MM.1S (cell line): Measurements from ENCODE around the gene ELOF1.

Experiments
- DNase-seq: peaks from one replicate; pipeline ENCODE4 v3.0.0-alpha.2; 2015
- H2AFZ ChIP-seq: fragments of 300-600 bp; sonication (generic); 2 replicates; pipeline ENCODE4 v1.6.0; 2016; ENCODE audit warnings: antibody characterized with exemption, low read length
- H3F3A ChIP-seq: fragments of 300-600 bp; sonication (generic); 2 replicates; pipeline ENCODE4 v1.6.1; 2016; ENCODE audit warnings: mild to moderate bottlenecking, antibody characterized with exemption, low read length, moderate library complexity, mixed read lengths; ENCODE audit not compliant: insufficient read depth
- H3K27ac ChIP-seq: fragments of 300-600 bp; sonication (generic); 2 replicates; pipeline ENCODE4 v1.5.1; 2016; ENCODE audit warnings: mild to moderate bottlenecking, low read length
- H3K27me3 ChIP-seq: fragments of 300-600 bp; sonication (generic); replicated peaks from 2 replicates; pipeline ENCODE4 v1.6.0; 2016; ENCODE audit warnings: low read length; ENCODE audit not compliant: insufficient read depth
- H3K36me3 ChIP-seq: fragments of 300-600 bp; sonication (generic); replicated peaks from 2 replicates; pipeline ENCODE4 v1.6.1; 2016; ENCODE audit warnings: mild to moderate bottlenecking, low read length, mixed read lengths; ENCODE audit not compliant: insufficient read depth
- H3K4me1 ChIP-seq: fragments of 300-600 bp; sonication (generic); 2 replicates; pipeline ENCODE4 v1.6.1; 2016; ENCODE audit warnings: low read length, mixed read lengths
- H3K4me2 ChIP-seq: fragments of 300-600 bp; sonication (generic); 2 replicates; pipeline ENCODE4 v1.6.0; 2016; ENCODE audit warnings: low read depth, low read length
- H3K4me3 ChIP-seq: fragments of 300-600 bp; sonication (generic); 2 replicates; pipeline ENCODE4 v1.5.1; 2016; ENCODE audit warnings: low read length, mixed read lengths
- H3K79me2 ChIP-seq: fragments of 300-600 bp; sonication (generic); 2 replicates; pipeline ENCODE4 v1.6.1; 2016; ENCODE audit warnings: mixed run types, low read length, mixed read lengths
- H3K9ac ChIP-seq: fragments of 300-600 bp; sonication (generic); 2 replicates; pipeline ENCODE4 v1.6.1; 2016; ENCODE audit warnings: low read length, mixed read lengths
- H3K9me2 ChIP-seq: fragments of 300-600 bp; sonication (generic); replicated peaks from 2 replicates; pipeline ENCODE4 v1.6.1; 2016; ENCODE audit warnings: mild to moderate bottlenecking, low read length, mixed read lengths; ENCODE audit not compliant: insufficient read depth
- H3K9me3 ChIP-seq: fragments of 300-600 bp; sonication (generic); replicated peaks from 2 replicates; pipeline ENCODE4 v1.6.1; 2016; ENCODE audit warnings: mild to moderate bottlenecking, low read length, mixed read lengths; ENCODE audit not compliant: insufficient read depth
- H4K20me1 ChIP-seq: fragments of 300-600 bp; sonication (generic); 2 replicates; pipeline ENCODE4 v1.6.1; 2016; ENCODE audit warnings: mild to moderate bottlenecking, low read length, moderate library complexity, mixed read lengths; ENCODE audit not compliant: insufficient read depth
- CTCF ChIP-seq: fragments of 300-600 bp; sonication (generic); IDR thresholded peaks from 2 replicates; pipeline ENCODE4 v1.5.1; 2016; ENCODE audit warnings: antibody characterized with exemption, low read length, mixed read lengths
- EZH2 ChIP-seq: fragments of 300-600 bp; sonication (generic); optimal IDR thresholded peaks from 2 replicates; pipeline ENCODE3; 2017; ENCODE audit warnings: low read depth, mild to moderate bottlenecking, antibody characterized with exemption, low read length, mixed read lengths
- EZH2phosphoT487 ChIP-seq: fragments of 300-600 bp; sonication (generic); IDR thresholded peaks from 2 replicates; pipeline ENCODE4 v1.6.1; 2018; ENCODE audit warnings: antibody characterized with exemption, low read length

Gene ELOF1

GRCh38 chr19:11519138-11519537 is 39.9 kb downstream of the ELOF1 start:
- no peak overlapping the region for H3K9ac ChIP-seq
- H3K9me3 ChIP-seq: no peaks in the 10 kb centered on the region
- no peaks in the 10 kb centered on the region for H3K36me3 ChIP-seq
- no peaks in the 10 kb centered on the region for H3K27me3 ChIP-seq
- no peaks in the 10 kb centered on the region for H3K79me2 ChIP-seq
- no peak overlapping the region for H3K27ac ChIP-seq
- H3K4me1 ChIP-seq: no peaks in the 10 kb centered on the region
- no peaks in the 10 kb centered on the region for H3F3A ChIP-seq
- H3K9me2 ChIP-seq: no peaks in the 10 kb centered on the region
- no peak for DNase-seq
- no peak overlapping the region for H3K4me2 ChIP-seq
- H2AFZ ChIP-seq: no peak overlapping the region
- TF ChIP-seq EZH2 (no peak), CTCF (no peak), EZH2phosphoT487 (no peak)
- H4K20me1 ChIP-seq: no peaks in the 10 kb centered on the region
- H3K4me3 ChIP-seq: no peak overlapping the region

GRCh38 chr19:11513946-11514345 is 45.1 kb downstream of the ELOF1 start:
- Histone ChIP-seq H3K79me2 (no peaks in the 10 kb centered on the region), H3K4me1 (no peaks in the 10 kb centered on the region), H3K27ac (no peak overlapping the region), H3K4me2 (no peak overlapping the region), H2AFZ (no peak overlapping the region), H3K9ac (no peak overlapping the region), H3K9me3 (no peaks in the 10 kb centered on the region), H3K36me3 (no peaks in the 10 kb centered on the region), H3K9me2 (no peaks in the 10 kb centered on the region), H3F3A (no peaks in the 10 kb centered on the region), H4K20me1 (no peaks in the 10 kb centered on the region), H3K27me3 (no peaks in the 10 kb centered on the region), H3K4me3 (no peak overlapping the region)
- TF ChIP-seq EZH2phosphoT487 (no peak), CTCF (no peak), EZH2 (no peak)
- DNase-seq: no peak

- no peaks in the 10 kb centered on the region for H3K36me3 ChIP-seq
- no peaks in the 10 kb centered on the region for H3K27me3 ChIP-seq
- no peaks in the 10 kb centered on the region for H4K20me1 ChIP-seq
- H3K4me3 ChIP-seq: no peak overlapping the region
- no peak overlapping the region for H3K9ac ChIP-seq
- no peaks in the 10 kb centered on the region for H3K79me2 ChIP-seq
- H3K4me1 ChIP-seq: no peaks in the 10 kb centered on the region
- H2AFZ ChIP-seq: no peak overlapping the region
- H3F3A ChIP-seq: no peaks in the 10 kb centered on the region
- no peak overlapping the region for H3K4me2 ChIP-seq
- no peak for DNase-seq
- TF ChIP-seq CTCF: no peak
- no peak for TF ChIP-seq EZH2
- TF ChIP-seq EZH2phosphoT487: no peak
- no peak overlapping the region for H3K27ac ChIP-seq
- no peaks in the 10 kb centered on the region for H3K9me2 ChIP-seq
- H3K9me3 ChIP-seq: no peaks in the 10 kb centered on the region
Measured at GRCh38 chr19:11510444-11510843, 48.6 kb downstream of the ELOF1 start.
